ENCODE data around the gene WDR19. TPM values are rescaled to one million over a fixed set of nuclear protein-coding genes. Genes with fewer than 3 reads are reported as not detected.

WDR19 gene
- total RNA-seq, 1 donor from 2014 or later: 86.3 TPM

GRCh38 chr4:39304651-39305050, 122.3 kb downstream of the WDR19 start:
- no peak overlapping the region for H3K4me3 Mint-ChIP-seq
- Histone ChIP-seq H3K9ac (no peak overlapping the region), H3K4me2 (no peak overlapping the region), H3K27ac (no peak overlapping the region), H3K36me3 (peaks cover 22% of the 10 kb centered on the region), H3K4me3 (no peak overlapping the region), H3F3A (ENCODE audit: low read depth) (no peaks in the 10 kb centered on the region), H2AFZ (replicated peaks) (no peak overlapping the region), H3K79me2 (ENCODE audit: low read depth) (no peaks in the 10 kb centered on the region), H3K4me1 (no peaks in the 10 kb centered on the region), H3K9me3 (ENCODE audit: low read depth) (no peaks in the 10 kb centered on the region), H4K20me1 (ENCODE audit: low read depth) (no peaks in the 10 kb centered on the region), H3K27me3 (no peaks in the 10 kb centered on the region)
- TF ChIP-seq, protein P1, sequence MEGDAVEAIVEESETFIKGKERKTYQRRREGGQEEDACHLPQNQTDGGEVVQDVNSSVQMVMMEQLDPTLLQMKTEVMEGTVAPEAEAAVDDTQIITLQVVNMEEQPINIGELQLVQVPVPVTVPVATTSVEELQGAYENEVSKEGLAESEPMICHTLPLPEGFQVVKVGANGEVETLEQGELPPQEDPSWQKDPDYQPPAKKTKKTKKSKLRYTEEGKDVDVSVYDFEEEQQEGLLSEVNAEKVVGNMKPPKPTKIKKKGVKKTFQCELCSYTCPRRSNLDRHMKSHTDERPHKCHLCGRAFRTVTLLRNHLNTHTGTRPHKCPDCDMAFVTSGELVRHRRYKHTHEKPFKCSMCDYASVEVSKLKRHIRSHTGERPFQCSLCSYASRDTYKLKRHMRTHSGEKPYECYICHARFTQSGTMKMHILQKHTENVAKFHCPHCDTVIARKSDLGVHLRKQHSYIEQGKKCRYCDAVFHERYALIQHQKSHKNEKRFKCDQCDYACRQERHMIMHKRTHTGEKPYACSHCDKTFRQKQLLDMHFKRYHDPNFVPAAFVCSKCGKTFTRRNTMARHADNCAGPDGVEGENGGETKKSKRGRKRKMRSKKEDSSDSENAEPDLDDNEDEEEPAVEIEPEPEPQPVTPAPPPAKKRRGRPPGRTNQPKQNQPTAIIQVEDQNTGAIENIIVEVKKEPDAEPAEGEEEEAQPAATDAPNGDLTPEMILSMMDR (IDR thresholded peaks at IDR 0.05): no peak
- TF ChIP-seq EZH2phosphoT487 (IDR thresholded peaks at IDR 0.05): no peak
- TF ChIP-seq EZH2 (IDR thresholded peaks at IDR 0.05): no peak
- peaks cover 30% of the 10 kb centered on the region for H3K36me3 Mint-ChIP-seq
- H3K4me1 Mint-ChIP-seq: no peaks in the 10 kb centered on the region
- H3K27me3 Mint-ChIP-seq (ENCODE audit: insufficient read depth, low read depth): peaks cover 2% of the 10 kb centered on the region
- H3K9me3 Mint-ChIP-seq: no peaks in the 10 kb centered on the region
- no peak for DNase-seq (ENCODE audit: low spot score)
- H3K27ac Mint-ChIP-seq: no peak overlapping the region

- Histone ChIP-seq H3K4me2 (no peak overlapping the region), H4K20me1 (ENCODE audit: low read depth) (no peaks in the 10 kb centered on the region), H3K4me1 (no peaks in the 10 kb centered on the region), H3K79me2 (ENCODE audit: low read depth) (no peaks in the 10 kb centered on the region), H2AFZ (replicated peaks) (no peak overlapping the region), H3K4me3 (no peak overlapping the region), H3K9ac (no peak overlapping the region), H3F3A (ENCODE audit: low read depth) (no peaks in the 10 kb centered on the region), H3K9me3 (ENCODE audit: low read depth) (no peaks in the 10 kb centered on the region), H3K27ac (no peak overlapping the region), H3K36me3 (peaks cover 28% of the 10 kb centered on the region), H3K27me3 (no peaks in the 10 kb centered on the region)
- Mint-ChIP-seq H3K27ac (no peak overlapping the region), H3K27me3 (ENCODE audit: insufficient read depth, low read depth) (peaks cover 2% of the 10 kb centered on the region), H3K4me1 (no peaks in the 10 kb centered on the region), H3K4me3 (no peak overlapping the region), H3K36me3 (peaks cover 26% of the 10 kb centered on the region), H3K9me3 (no peaks in the 10 kb centered on the region)
- no peak for DNase-seq (ENCODE audit: low spot score)
- TF ChIP-seq, protein P1 (IDR thresholded peaks at IDR 0.05): no peak
- TF ChIP-seq EZH2phosphoT487 (IDR thresholded peaks at IDR 0.05) (no peak), EZH2 (IDR thresholded peaks at IDR 0.05) (no peak)
These were observed 123.8 kb downstream of the WDR19 start for GRCh38 chr4:39305912-39306677.

DNA sequence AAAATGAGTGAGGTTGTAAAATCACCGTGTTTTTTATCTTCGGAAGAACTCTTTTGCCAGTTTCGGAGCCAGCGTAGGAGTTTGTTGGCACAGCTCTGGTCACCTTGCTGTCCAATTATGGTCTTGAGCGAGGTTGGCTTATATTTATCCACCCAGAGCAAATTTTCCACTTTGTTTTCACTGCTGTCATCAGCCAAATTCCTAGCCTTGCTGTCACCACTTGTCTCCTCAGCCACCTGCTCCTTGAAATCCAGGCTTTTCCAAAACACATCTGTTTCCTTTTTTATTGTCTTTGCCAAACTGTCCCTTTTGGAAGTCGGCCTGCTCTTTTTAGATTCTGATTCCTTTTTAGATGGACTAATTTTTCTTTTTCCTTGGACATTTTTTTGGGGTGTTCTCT, 126.3 kb downstream of the WDR19 start:
- Mint-ChIP-seq H3K36me3 (peaks cover 22% of the 10 kb centered on the region), H3K27ac (no peak overlapping the region)
- H3K9me3 ChIP-seq (ENCODE audit: low read depth): no peaks in the 10 kb centered on the region

More for the DNA sequence above, 126.3 kb downstream of the WDR19 start:
- H4K20me1 ChIP-seq (ENCODE audit: low read depth): no peaks in the 10 kb centered on the region
- Mint-ChIP-seq H3K9me3 (no peaks in the 10 kb centered on the region), H3K27me3 (ENCODE audit: insufficient read depth, low read depth) (peaks cover 3% of the 10 kb centered on the region), H3K4me1 (no peaks in the 10 kb centered on the region), H3K4me3 (no peak overlapping the region)
- no peak overlapping the region for H2AFZ ChIP-seq (replicated peaks)
- TF ChIP-seq, protein P1 (IDR thresholded peaks at IDR 0.05): no peak
- no peaks in the 10 kb centered on the region for H3K79me2 ChIP-seq (ENCODE audit: low read depth)
- peaks cover 14% of the 10 kb centered on the region for H3K36me3 ChIP-seq
- no peak for DNase-seq (ENCODE audit: low spot score)
- H3K4me2 ChIP-seq: no peak overlapping the region
- no peak overlapping the region for H3K27ac ChIP-seq
- H3F3A ChIP-seq (ENCODE audit: low read depth): no peaks in the 10 kb centered on the region
- no peak overlapping the region for H3K4me3 ChIP-seq
- no peaks in the 10 kb centered on the region for H3K27me3 ChIP-seq
- H3K4me1 ChIP-seq: no peaks in the 10 kb centered on the region
- H3K9ac ChIP-seq: no peak overlapping the region

All from neural progenitor cell (in vitro differentiated cells).